HepG2 (cell line): ENCODE results near the gene ZNF678. TPM values are rescaled to one million over a fixed set of nuclear protein-coding genes. Genes with fewer than 3 reads are reported as not detected.

Experiments used
- ATAC-seq: fragments of 200-7000 bp; cut with Tn5 transposase; 3 replicates; pipeline ENCODE4 v1.9.1; 2020; ENCODE audit warnings: mild to moderate bottlenecking, moderate library complexity
- BruUV-seq: library from RNA; stranded (reverse); fragments of 400-500 nt; replicated peaks from 2 replicates; lab custom pipeline; 2021; lab: Mats Ljungman, UMichigan
- CTCF ChIA-PET: fragments of 300-600 bp; formaldehyde crosslinking; extraction: SDS; loops from one replicate; lab custom pipeline; 2021; ENCODE audit warnings: low total read pairs, inconsistent platforms, low intra/inter-chr PET ratio; lab: Yijun Ruan, JAX
- POLR2A ChIA-PET: fragments of 350-600 bp; sonication (Branson Sonifier 250); formaldehyde crosslinking; loops from one replicate; lab custom pipeline; 2020; ENCODE audit warnings: antibody characterized with exemption, inconsistent platforms; lab: Yijun Ruan, JAX
- DNase-seq: peaks from one replicate; pipeline ENCODE4 v3.0.0-alpha.2; 2015; ENCODE audit warnings: low spot score
- FAIRE-seq: peaks from 3 replicates; lab custom pipeline; 2011; peaks lifted over from hg19 to GRCh38; lab: Jason Lieb, UNC
- H2AFZ ChIP-seq: one replicate; pipeline ENCODE4 v1.6.1; 2011; ENCODE audit warnings: low read length, inconsistent platforms
- H3K27ac ChIP-seq: fragments of 300-600 bp; 3 replicates; pipeline ENCODE4 v1.8.0; 2011; ENCODE audit warnings: mixed run types, mild to moderate bottlenecking, mixed read lengths, low read length, inconsistent platforms; ENCODE audit not compliant: insufficient read depth; ENCODE audit errors: extremely low read length
- H3K27me3 ChIP-seq, 2 experiments: fragments of 200-600 bp in 1 of 2; 2 replicates in 1 of 2; 3 replicates in 1 of 2; pipeline versions ENCODE4 v1.6.0 to v1.8.0; 2011; ENCODE audit warnings: low read length in 2 of 2, mild to moderate bottlenecking in 2 of 2, moderate library complexity in 2 of 2, inconsistent platforms in 1 of 2; ENCODE audit not compliant: insufficient read depth in 2 of 2, control insufficient read depth in 1 of 2
- H3K36me3 ChIP-seq, 2 experiments: fragments of 200-600 bp in 1 of 2; replicated peaks in 1 of 2; 2 replicates in 1 of 2; 3 replicates in 1 of 2; pipeline versions ENCODE4 v1.5.1 to v1.8.0; 2011; ENCODE audit warnings: low read length in 2 of 2, inconsistent platforms in 1 of 2; ENCODE audit not compliant: insufficient read depth in 2 of 2, control insufficient read depth in 1 of 2
- H3K4me1 ChIP-seq: 2 replicates; pipeline ENCODE4 v1.5.1; 2012; ENCODE audit warnings: low read length, inconsistent platforms; ENCODE audit not compliant: insufficient read depth
- H3K4me2 ChIP-seq: 2 replicates; pipeline ENCODE4 v1.6.0; 2011; ENCODE audit warnings: low read depth, low read length, inconsistent platforms
- H3K4me3 ChIP-seq, 3 experiments: fragments of 200-600 bp in 1 of 3; sonication (generic), shearing (Covaris generic) in 1 of 3; replicated peaks in 1 of 3; 2 replicates each; pipeline ENCODE4 v1.5.1; 2011 to 2016; ENCODE audit warnings: low read length in 3 of 3, inconsistent platforms in 2 of 3, low read depth in 2 of 3, mild to moderate bottlenecking in 2 of 3, control low read depth in 1 of 3, mixed read lengths in 1 of 3; ENCODE audit not compliant: insufficient read depth in 1 of 3
- H3K79me2 ChIP-seq: one replicate; pipeline ENCODE4 v1.6.1; 2011; ENCODE audit warnings: low read length, inconsistent platforms; ENCODE audit not compliant: insufficient read depth
- H3K9ac ChIP-seq: 2 replicates; pipeline ENCODE4 v1.6.0; 2011; ENCODE audit warnings: mild to moderate bottlenecking, low read depth, low read length, inconsistent platforms; ENCODE audit not compliant: insufficient read depth
- H3K9me3 ChIP-seq: 2 replicates; pipeline ENCODE4 v1.5.1; 2012; ENCODE audit warnings: mild to moderate bottlenecking, low read length
- H4K20me1 ChIP-seq: 2 replicates; pipeline ENCODE4 v1.6.0; 2011; ENCODE audit warnings: inconsistent platforms, mild to moderate bottlenecking, low read length, moderate library complexity; ENCODE audit not compliant: insufficient read depth
- CEBPB ChIP-seq: IDR thresholded peaks from 2 replicates; pipeline ENCODE4 v1.6.1; 2011; ENCODE audit warnings: low read depth, low read length, improper control_type of control experiment, borderline replicate concordance
- CEBPG ChIP-seq: IDR thresholded peaks from 2 replicates; pipeline ENCODE4 v1.6.1; 2016
- HNF4A ChIP-seq: sonication (generic); formaldehyde crosslinking; IDR thresholded peaks from 2 replicates; pipeline ENCODE4 v1.4.0; 2020; ENCODE audit warnings: missing genetic modification reagents
- MXD1 ChIP-seq: sonication (generic); formaldehyde crosslinking; IDR thresholded peaks from 2 replicates; pipeline ENCODE4 v1.4.0; 2020; ENCODE audit warnings: mild to moderate bottlenecking, missing genetic modification reagents
- ZFX ChIP-seq: sonication (generic); formaldehyde crosslinking; IDR thresholded peaks from 2 replicates; pipeline ENCODE4 v1.4.0; 2020; ENCODE audit warnings: mild to moderate bottlenecking, low read depth, missing genetic modification reagents, moderate library complexity
- WGBS: methylation state at CpG from one replicate; pipeline ENCODE4 v1.1.6; 2017; ENCODE audit warnings: low lambda C conversion rate; 5-methylcytosine and 5-hydroxymethylcytosine counted together
- in situ Hi-C: cut with HindIII; loops from 2 replicates; pipeline ENCODE4 v1.10.0; 2017; ENCODE audit warnings: low pct_unique_long_range_greater_than_20kb; ENCODE audit not compliant: extremely low pct_ligation_motif_present
- intact Hi-C: fragments of 100-400 bp; cut with micrococcal nuclease; formaldehyde crosslinking; loops from one replicate; pipeline ENCODE4 v1.10.0; 2022; ENCODE audit not compliant: unreplicated experiment
- polyA plus RNA-seq, 8 experiments: library from polyadenylated mRNA; depleted of rRNA in 3 of 8; stranded (reverse) in 7 of 8; unstranded in 1 of 8; fragments of >200 nt; fragmentation: Illumina TruSeq in 4 of 8; extraction: Trizol in 4 of 8; gene quantifications; 2 replicates each; pipeline versions ENCODE4 v1.2.1 to v1.2.3, GENCODE V29; 2011 to 2016; ENCODE audit warnings: low read depth in 4 of 8, missing spikeins in 1 of 8, mixed read lengths in 1 of 8; ENCODE audit not compliant: insufficient read depth in 1 of 8
- total RNA-seq, 5 experiments: library from RNA; depleted of rRNA; stranded (reverse); fragments of >200 nt; fragmentation: Illumina TruSeq; extraction: Trizol; gene quantifications; 2 replicates each; pipeline ENCODE4 v1.2.3, GENCODE V29; 2016; ENCODE audit warnings: low read depth in 1 of 5
- TF ChIP-seq, protein P1 (sequence below): IDR thresholded peaks from 2 replicates; pipeline ENCODE4 v1.6.1; 2016; ENCODE audit warnings: missing biosample characterization, missing genetic modification reagents, low read depth

ZNF678 gene
- total and polyA plus RNA-seq, 2 of the 13 experiments (the other 11 are each of a cell fraction or from before 2014, with no cell fraction given) = 2.0 to 7.6 TPM

- TF ChIP-seq, protein P1, sequence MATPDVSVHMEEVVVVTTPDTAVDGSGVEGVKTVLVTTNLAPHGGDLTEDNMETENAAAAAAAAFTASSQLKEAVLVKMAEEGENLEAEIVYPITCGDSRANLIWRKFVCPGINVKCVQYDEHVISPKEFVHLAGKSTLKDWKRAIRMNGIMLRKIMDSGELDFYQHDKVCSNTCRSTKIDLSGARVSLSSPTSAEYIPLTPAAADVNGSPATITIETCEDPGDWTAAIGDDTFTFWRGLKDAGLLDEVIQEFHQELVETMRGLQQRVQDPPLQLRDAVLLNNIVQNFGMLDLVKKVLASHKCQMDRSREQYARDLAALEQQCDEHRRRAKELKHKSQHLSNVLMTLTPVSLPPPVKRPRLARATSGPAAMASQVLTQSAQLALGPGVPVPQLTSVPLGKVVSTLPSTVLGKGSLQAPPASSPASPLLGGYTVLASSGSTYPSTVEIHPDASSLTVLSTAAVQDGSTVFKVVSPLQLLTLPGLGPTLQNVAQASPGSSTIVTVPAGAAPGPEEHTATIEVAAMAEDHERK (CRISPR knock-in tag) = no peak
Measured at GRCh38 chr1:227567256-227567655, 3.9 kb downstream of the ZNF678 start (continued).

- Histone ChIP-seq H3K9ac (no peak overlapping the region), H4K20me1 (no peaks in the 10 kb centered on the region), H3K36me3 (no peaks in the 10 kb centered on the region), H3K79me2 (peaks cover 26% of the 10 kb centered on the region), H3K27ac (no peak overlapping the region), H3K4me1 (peaks cover 27% of the 10 kb centered on the region), H2AFZ (no peak overlapping the region), H3K4me3 (no peak overlapping the region), H3K9me3 (no peaks in the 10 kb centered on the region), H3K27me3 (no peaks in the 10 kb centered on the region), H3K4me2 (peak overlapping the region; percentile 8; the same call in 1 of the 2 replicates)
- intact Hi-C loops (no loop called here), in situ Hi-C loops (no loop called here)
- WGBS = 63% methylated on average over 1 of the region's 3 CpGs
- ChIA-PET CTCF (no interaction called here), POLR2A (no interaction called here)
- FAIRE-seq (peak; percentile 26), DNase-seq (no peak), ATAC-seq (peak; percentile 37)
- no TSS peak for BruUV-seq
- TF ChIP-seq CEBPB (peak; percentile 69; the same call in 1 of the 2 replicates), HNF4A (CRISPR knock-in tag) (0 out of 2 replicates have a peak, but pooled peaks have one; percentile 22), ZFX (CRISPR knock-in tag) (peak; percentile 31; the same call in 1 of the 2 replicates), CEBPG (CRISPR knock-in tag) (peak; percentile 44; the same call in 1 of the 2 replicates), MXD1 (CRISPR knock-in tag) (no peak)
Measured at GRCh38 chr1:227568593-227568992, 5.2 kb downstream of the ZNF678 start.
